ES-I3 (cell line): ENCODE results near the gene XPNPEP1.

Experiments
- H3K36me3 ChIP-seq: 2 replicates; pipeline ENCODE4 v1.6.1; 2013; ENCODE audit warnings: mild to moderate bottlenecking, low read length, control low read depth, moderate library complexity; ENCODE audit not compliant: insufficient read depth
- H3K4me1 ChIP-seq: 2 replicates; pipeline ENCODE4 v1.6.1; 2013; ENCODE audit warnings: mild to moderate bottlenecking, control low read depth, low read length; ENCODE audit not compliant: insufficient read depth
- H3K9ac ChIP-seq: 2 replicates; pipeline ENCODE4 v1.6.1; 2013; ENCODE audit warnings: low read depth, mild to moderate bottlenecking, low read length, moderate library complexity
- H3K9me3 ChIP-seq: 2 replicates; pipeline ENCODE4 v1.6.1; 2013; ENCODE audit warnings: mild to moderate bottlenecking, low read length, moderate library complexity; ENCODE audit not compliant: control insufficient read depth, insufficient read depth

Gene XPNPEP1

DNA sequence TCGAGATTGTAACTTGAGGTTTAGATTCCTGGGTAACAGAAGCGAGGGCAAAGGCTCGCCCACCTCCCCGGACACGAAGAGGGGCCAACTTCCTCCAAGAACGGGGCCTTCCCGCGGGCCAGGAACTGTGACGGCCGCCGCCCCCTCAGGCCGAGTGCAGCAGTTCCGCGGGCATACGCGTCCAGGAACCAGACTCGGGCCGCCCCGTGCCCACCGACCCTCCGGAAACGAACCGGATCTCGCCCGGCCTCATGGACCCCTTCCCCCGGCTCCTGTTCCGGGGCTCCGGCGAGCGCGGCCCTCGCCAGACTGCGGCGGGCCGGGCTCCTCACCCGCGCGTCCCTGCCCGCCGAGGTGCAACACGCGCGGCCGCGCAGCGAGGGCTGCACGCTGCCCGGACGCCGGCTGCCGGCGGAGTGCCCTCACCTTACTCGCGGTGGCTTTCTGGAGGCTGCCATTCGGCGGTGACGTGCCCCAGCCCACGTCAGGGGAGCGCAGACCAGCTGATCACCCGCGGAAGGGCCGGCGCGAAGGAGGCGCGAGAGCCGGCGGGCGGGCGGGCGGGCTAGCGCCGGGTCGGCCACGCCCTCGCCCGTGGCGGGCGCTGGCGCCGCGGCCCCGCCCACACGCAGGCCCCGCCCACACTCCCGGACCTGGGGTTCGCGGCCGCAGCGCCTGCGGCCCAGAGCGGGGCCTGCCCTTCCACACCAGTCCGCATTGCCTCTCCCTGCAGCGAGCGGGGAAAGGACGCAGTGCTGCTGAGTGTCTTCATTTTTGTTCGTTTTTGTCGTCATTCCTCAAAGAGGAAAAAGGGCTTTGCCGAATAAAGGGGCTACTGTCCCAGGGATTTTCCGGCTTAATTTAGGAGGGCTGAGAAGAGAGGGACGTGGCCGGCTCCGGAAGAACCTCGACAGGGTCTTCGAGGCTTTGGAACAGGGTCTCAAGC lies at the start of gene XPNPEP1:
XPNPEP1 (minus strand) TSS at position 536 of the 946 bp plus-strand sequence; CDS start at position 458, 78 bp downstream.
- H3K4me1 ChIP-seq: peaks cover 22% of the 10 kb centered on the region
- H3K9me3 ChIP-seq: no peaks in the 10 kb centered on the region
- H3K9ac ChIP-seq: peak within 1 kb of the TSS; percentile 94
- no peaks in the 10 kb centered on the region for H3K36me3 ChIP-seq

DNA sequence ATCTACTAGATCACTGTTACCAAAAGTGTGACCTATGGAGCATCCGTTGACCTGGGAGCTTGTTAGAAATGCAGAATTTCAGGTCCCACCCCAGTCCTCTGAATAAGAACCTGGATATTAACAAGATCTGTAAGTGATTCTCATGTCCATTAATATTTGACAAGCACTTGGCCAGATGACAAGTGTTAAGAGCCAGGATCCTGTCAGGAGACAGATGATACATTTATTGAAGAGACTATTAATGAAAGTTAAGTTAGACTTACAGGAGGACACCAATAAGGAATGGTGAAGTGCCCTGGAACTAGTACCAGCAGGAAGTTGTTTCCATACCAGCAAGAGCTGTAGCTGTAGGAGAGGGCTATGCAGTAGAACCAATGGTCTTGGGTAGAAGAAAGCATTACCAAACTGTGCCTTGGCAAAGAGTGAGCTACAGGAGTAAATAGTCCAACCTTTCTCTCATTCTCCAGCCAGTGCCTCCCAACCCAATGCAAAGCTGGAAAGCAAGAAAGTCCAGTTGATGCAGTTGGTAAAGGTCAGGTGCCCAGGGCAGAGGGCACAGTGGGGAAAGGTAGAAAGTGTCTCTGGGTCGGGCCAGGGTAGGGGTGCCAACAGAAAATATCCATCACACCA lies 49.2 kb upstream of the XPNPEP1 start:
- Histone ChIP-seq H3K9ac (no peak overlapping the region), H3K9me3 (no peaks in the 10 kb centered on the region), H3K4me1 (peaks cover 16% of the 10 kb centered on the region), H3K36me3 (no peaks in the 10 kb centered on the region)

DNA sequence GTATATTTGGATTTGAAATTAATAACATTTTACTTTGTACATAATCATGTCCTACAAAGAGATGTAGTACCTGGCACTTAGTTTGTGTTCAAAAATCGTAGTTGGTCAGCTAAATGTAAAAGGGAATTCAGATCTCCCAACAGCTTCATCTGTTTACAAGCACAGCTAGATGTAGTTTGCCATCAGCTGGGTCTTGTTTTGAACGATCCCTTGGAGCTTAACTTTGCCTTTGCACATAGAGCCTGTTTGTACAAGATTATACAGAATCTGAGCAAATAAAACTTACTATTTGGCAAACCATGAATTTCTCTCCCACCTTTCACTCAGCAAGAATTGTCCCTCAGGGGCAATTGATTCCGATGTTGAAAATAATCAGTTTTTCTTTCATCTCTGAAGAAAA lies 48.3 kb upstream of the XPNPEP1 start:
- Histone ChIP-seq H3K36me3 (no peaks in the 10 kb centered on the region), H3K4me1 (peaks cover 21% of the 10 kb centered on the region), H3K9ac (no peak overlapping the region), H3K9me3 (no peaks in the 10 kb centered on the region)

DNA sequence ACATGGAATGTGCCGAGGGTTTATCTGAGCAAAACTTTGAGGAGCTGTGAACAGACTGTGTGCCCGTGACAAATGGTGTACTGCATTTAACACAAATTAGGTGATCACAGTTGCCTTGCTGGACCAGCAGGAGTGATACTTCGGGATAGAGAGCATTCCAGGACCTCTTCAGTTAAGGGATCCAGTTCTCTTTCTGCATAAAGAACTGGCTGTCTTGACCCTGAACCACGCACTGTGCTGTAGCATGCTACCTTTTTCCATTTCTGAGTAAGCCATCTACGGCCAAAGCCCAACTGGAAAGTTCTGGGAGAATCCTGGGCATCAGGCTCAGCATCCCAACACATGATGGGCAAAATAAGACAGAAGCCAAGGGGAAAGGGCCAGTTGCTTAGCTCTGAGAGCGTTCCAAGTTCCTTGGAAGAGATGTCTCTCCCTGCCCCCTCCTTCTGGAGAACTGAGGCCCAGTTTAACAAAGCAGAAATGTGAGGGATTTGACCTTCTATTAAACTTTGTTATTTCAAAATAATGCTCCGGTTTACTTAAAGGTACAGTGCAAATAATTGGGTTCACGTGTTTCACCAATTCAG lies 46.5 kb upstream of the XPNPEP1 start:
- Histone ChIP-seq H3K9me3 (no peaks in the 10 kb centered on the region), H3K4me1 (peaks cover 16% of the 10 kb centered on the region), H3K36me3 (no peaks in the 10 kb centered on the region), H3K9ac (no peak overlapping the region)

DNA sequence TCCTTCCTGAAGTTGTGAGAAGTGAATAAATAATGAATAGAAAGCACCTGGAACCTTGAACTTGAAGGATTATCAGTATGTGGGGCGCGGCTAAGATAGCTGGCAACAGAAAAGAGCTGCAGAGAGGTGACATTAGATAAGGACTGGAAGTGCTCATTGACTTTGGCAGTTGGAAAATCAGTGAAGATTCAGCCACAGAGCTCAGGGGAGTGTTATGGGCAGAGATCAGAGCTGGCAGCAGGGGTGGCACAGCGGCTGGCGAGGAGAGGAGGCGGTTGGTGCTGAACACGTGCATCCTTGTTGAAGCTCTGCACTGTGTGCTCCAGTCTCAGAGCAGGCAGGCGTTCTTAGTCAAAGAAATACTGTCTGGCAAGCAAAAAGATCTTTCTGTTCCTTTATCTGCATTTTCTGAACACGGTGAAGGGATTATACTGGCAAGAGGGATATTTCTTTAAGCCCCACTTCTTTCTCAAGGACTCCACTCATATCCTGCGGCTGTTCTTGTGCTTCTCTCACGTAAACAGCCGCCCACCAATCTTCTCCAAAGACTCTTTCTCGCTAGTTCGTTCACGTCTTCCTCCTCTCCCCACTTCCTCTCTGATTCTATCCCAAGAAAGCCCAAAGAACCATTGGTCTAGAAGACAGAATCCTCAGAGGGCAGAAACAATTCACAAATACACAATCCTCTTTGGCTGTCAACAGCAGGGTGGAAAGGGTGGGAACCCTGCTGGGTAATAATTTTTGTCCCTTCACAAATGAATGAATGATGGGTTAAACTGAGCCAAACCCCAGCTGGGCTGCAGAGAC lies 45.8 kb upstream of the XPNPEP1 start:
- H3K4me1 ChIP-seq: peaks cover 16% of the 10 kb centered on the region
- no peak overlapping the region for H3K9ac ChIP-seq
- no peaks in the 10 kb centered on the region for H3K36me3 ChIP-seq
- H3K9me3 ChIP-seq: no peaks in the 10 kb centered on the region

DNA sequence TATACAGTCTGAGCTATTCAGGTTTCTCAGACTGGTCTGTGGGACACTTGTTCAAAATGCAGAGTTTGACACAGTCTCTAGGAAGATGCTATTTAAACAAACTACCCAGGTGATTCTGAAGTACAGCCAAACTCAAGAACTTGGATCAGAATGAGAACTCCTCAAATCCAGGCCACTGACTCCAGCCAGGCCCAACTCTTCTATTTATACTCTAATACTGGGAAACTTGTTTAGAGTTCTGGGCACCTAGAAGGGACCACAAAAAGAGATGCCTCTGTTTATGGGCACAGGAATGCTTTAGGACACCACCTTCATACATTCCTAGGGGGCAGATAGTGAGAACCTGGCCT lies 44.4 kb upstream of the XPNPEP1 start:
- Histone ChIP-seq H3K9me3 (no peaks in the 10 kb centered on the region), H3K9ac (no peak overlapping the region), H3K4me1 (peaks cover 16% of the 10 kb centered on the region), H3K36me3 (no peaks in the 10 kb centered on the region)

DNA sequence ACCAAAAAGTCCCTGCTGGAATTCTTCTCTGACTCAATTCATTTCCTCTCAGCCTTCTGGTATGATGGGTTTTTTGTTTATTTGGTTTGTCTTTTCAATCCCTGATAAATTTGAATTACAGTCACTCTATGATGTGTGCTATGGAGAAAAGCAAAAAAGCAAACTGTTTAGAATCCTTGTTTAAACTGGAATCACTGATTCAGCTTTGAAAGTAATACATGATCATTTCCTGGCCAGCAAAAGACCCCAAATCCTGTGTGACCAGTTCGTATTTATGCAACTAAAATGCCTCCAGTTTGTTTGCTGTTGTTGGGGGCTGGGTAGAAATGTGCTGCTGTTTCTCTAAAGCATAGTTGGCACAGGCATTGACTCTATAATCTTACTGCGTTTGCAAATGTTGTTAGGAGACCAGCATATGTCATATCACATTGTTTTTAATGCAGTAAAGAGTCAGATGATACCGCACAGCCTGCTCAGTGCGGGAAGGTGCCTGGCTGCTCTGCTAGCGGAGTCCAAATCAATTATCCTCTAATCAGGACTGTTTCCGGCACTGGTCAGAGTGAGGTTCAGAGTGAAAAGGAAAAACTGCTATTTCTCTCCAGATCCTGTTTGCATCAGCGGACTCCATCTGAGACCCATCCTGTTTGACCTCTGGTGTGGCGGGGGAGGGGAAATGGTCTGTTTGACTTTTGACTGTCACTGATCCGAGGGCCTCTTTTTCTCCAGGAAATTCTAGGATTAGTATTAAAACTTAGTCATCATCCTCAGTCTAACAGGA lies 43.8 kb upstream of the XPNPEP1 start:
- Histone ChIP-seq H3K9ac (no peak overlapping the region), H3K36me3 (no peaks in the 10 kb centered on the region), H3K9me3 (no peaks in the 10 kb centered on the region), H3K4me1 (peaks cover 22% of the 10 kb centered on the region)

DNA sequence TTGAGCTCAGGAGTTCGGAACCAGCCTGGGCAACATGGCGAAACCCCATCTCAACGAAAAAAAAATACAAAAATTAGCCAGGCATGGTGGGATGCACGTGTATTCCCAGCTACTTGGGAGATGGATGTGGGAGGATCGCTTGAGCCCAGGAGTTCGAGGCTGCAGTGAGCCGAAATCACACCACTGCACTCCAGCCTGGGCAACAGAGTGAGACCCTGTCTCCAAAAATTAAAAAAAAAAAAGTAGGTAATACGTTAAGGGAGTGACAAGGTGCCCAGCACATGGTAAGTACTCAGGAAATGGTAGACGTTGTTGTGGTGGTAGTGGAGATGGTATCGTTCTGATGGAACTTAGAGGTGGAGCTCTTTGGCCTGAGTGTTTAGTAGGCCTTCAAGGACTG lies 41.0 kb upstream of the XPNPEP1 start:
- Histone ChIP-seq H3K4me1 (peaks cover 38% of the 10 kb centered on the region), H3K36me3 (no peaks in the 10 kb centered on the region), H3K9ac (no peak overlapping the region), H3K9me3 (no peaks in the 10 kb centered on the region)

DNA sequence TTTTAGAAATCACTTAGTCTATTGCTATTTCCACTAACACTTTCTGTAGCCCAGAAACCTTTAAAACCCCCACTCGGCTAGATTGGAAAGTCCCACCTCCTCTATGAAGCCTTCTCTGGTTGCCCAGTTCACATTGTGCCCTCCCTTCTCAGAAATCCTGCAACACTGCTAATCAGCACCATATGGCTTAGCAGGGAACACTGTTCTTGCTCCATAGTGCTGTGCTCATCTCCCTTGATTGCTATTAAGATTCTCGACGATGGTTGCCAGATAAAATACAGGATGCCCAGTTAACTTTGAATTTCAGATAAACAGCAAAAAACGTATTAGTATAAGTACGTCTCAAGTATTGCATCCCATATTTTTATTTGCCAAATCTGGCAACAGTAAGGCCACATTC lies 40.1 kb upstream of the XPNPEP1 start:
- H3K9me3 ChIP-seq: no peaks in the 10 kb centered on the region
- no peak overlapping the region for H3K9ac ChIP-seq
- H3K4me1 ChIP-seq: peaks cover 38% of the 10 kb centered on the region
- H3K36me3 ChIP-seq: no peaks in the 10 kb centered on the region

DNA sequence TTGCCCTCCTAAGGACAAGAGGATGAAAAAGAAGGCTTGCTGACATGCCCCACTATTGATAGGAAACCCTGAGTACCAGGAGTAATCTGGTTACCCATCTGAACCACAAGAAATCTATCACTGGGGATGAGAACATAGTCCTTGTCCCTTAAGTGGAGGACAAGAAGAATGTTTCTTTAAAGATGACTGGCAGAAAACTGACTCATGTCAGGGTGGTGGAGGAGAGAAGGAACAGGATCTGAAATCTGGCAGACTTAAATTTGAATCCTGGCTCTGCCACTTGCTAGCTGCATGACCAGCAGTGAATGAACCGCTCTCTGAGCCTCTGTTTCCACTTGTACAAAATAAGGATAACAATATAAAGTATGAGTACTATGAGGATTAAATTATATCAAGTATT lies 38.9 kb upstream of the XPNPEP1 start:
- H3K36me3 ChIP-seq: no peaks in the 10 kb centered on the region
- H3K4me1 ChIP-seq: peaks cover 30% of the 10 kb centered on the region
- no peak overlapping the region for H3K9ac ChIP-seq
- H3K9me3 ChIP-seq: no peaks in the 10 kb centered on the region

DNA sequence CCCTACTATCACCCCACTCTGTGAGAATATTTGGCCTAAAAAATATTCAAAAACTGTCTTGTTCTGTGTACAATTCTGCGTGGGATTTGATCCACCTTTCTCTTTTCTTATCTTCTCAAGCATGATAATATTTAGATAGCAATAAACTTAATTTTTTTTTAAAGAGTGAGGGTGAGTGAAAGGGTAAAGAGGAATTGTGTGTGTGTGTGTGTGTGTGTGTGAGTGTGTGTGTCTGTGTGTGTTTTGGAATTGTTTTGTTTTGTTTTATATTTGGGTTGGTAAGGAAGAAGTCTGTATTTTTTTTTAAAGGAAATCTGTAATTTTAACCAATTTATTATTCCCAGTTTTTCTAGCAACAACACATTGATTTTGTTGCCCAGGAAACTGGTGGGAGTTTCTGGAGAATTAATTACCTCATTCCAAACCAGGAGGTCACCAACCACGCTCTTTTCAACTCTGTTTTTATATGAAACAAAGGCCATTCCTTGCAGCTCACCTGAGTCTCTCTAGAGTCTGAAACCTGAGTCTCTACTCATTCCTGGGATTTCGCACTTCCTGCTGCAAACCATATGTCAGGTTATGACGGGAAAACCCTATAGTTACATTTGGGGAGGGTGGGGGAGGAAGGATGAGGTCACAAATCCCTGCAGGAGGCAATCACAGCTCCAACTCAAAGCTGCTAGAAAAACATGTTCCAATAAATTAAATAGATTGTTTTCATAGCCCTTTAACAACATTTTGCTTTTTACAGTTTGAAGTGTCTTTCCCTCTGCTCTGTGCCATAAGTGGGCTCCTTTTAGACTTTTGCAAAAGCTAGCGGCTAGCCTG lies 38.1 kb upstream of the XPNPEP1 start:
- no peaks in the 10 kb centered on the region for H3K9me3 ChIP-seq
- H3K9ac ChIP-seq: no peak overlapping the region
- H3K36me3 ChIP-seq: no peaks in the 10 kb centered on the region
- H3K4me1 ChIP-seq: peaks cover 22% of the 10 kb centered on the region

DNA sequence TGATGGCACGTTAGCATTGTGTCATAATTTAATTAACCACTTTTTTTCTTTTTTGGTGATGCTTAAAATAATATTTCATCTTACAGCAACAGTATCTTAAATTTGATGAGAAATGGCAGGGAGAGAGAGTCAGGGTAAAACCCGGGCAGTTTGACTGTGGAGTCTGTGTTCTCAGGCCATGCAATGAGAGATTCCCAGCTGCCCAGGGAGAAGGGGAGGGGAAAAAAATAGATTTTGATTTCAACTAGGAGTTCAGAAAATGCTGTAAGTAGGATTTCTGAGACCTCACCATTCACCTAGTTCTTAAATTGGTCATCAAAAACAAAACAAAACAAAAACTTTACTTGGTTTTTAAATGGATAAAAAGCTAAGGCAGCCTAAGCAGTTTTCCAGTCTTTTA lies 37.4 kb upstream of the XPNPEP1 start:
- Histone ChIP-seq H3K36me3 (no peaks in the 10 kb centered on the region), H3K4me1 (peaks cover 22% of the 10 kb centered on the region), H3K9me3 (no peaks in the 10 kb centered on the region), H3K9ac (no peak overlapping the region)
